Measurements from ENCODE around the gene CCL14. TPM values are rescaled to one million over a fixed set of nuclear protein-coding genes. Genes with fewer than 3 reads are reported as not detected.

CCL14 gene
- total and polyA plus RNA-seq, 2 of the 13 experiments (the other 11 are each of a cell fraction or from before 2014, with no cell fraction given), result 1.1 to 1.7 TPM

- Histone ChIP-seq H3K4me3 (replicated peaks in 1 of 3; ENCODE audit: insufficient read depth in 1 of 3, low read depth in 2 of 3, low read length in 3 of 3) (no peak overlapping the region), H3K4me1 (ENCODE audit: insufficient read depth, low read length) (no peaks in the 10 kb centered on the region), H3K27ac (ENCODE audit: extremely low read length, insufficient read depth, low read length) (no peak overlapping the region), H3K79me2 (ENCODE audit: insufficient read depth, low read length) (no peaks in the 10 kb centered on the region), H3K4me2 (ENCODE audit: low read depth, low read length) (no peak overlapping the region), H3K36me3 (replicated peaks in 1 of 2; ENCODE audit: control insufficient read depth in 1 of 2, insufficient read depth in 2 of 2, low read length in 2 of 2) (no peaks in the 10 kb centered on the region), H3K9ac (ENCODE audit: insufficient read depth, low read depth, low read length) (no peak overlapping the region), H2AFZ (ENCODE audit: low read length) (no peak overlapping the region), H3K9me3 (ENCODE audit: low read length) (no peaks in the 10 kb centered on the region), H4K20me1 (ENCODE audit: insufficient read depth, low read length) (no peaks in the 10 kb centered on the region), H3K27me3 (ENCODE audit: control insufficient read depth in 1 of 2, insufficient read depth in 2 of 2, low read length in 2 of 2) (no peaks in the 10 kb centered on the region)
- ChIA-PET POLR2A (no interaction called here), CTCF (ENCODE audit: low intra/inter-chr PET ratio, low total read pairs) (no interaction called here)
- FAIRE-seq (no peak), ATAC-seq (peak; percentile 35; the same call in 2 of the 3 replicates), DNase-seq (ENCODE audit: low spot score) (no peak)
- TF ChIP-seq PREB (CRISPR knock-in tag; IDR thresholded peaks at IDR 0.05) (no peak), REL (CRISPR knock-in tag; conservative IDR thresholded peaks at IDR 0.05) (no peak), ZBTB42 (CRISPR knock-in tag; IDR thresholded peaks at IDR 0.05) (no peak), KLF11 (CRISPR knock-in tag; IDR thresholded peaks at IDR 0.05) (no peak), DPF2 (CRISPR knock-in tag; IDR thresholded peaks at IDR 0.05; ENCODE audit: borderline replicate concordance, low read depth) (no peak), SNAPC4 (CRISPR knock-in tag; IDR thresholded peaks at IDR 0.05) (no peak)
- BruUV-seq (replicated peaks), result no TSS peak
- 93% methylated on average over 4 of the region's 5 CpGs for WGBS (ENCODE audit: low lambda C conversion rate)
- in situ Hi-C loops (cut with HindIII; ENCODE audit: extremely low pct_ligation_motif_present, low pct_unique_long_range_greater_than_20kb) (no loop called here), intact Hi-C loops (cut with micrococcal nuclease; ENCODE audit: unreplicated experiment) (no loop called here)
Measured at GRCh38 chr17:35936063-35936462, 50.5 kb downstream of the CCL14 start.
